ENCODE data around the gene DLX3.
A peak's percentile ranks its signal among the peaks of the same experiment; 100 is the strongest.
"Not testable (repeated sequence)": the region's sequence is repeated elsewhere in the genome, so short reads cannot be mapped to it uniquely, and the experiment has no call there.

The DLX3 gene

GRCh38 chr17:49995055-49995738, at the start of gene DLX3:
DLX3 (minus strand) TSS chr17:49995224; CDS start chr17:49994998, 226 bp downstream.
- peaks cover 3% of the 10 kb centered on the region for H3K9me3 ChIP-seq (ENCODE audit: low read length)
- peaks cover 6% of the 10 kb centered on the region for H3K4me1 ChIP-seq (ENCODE audit: insufficient read depth, low read length)
- H3K27me3 ChIP-seq (ENCODE audit: insufficient read depth, low read length): peaks cover 70% of the 10 kb centered on the region
- no peak within 1 kb of the TSS for H2AFZ ChIP-seq (ENCODE audit: low read depth, low read length)
- no peaks in the 10 kb centered on the region for H3K36me3 ChIP-seq (ENCODE audit: insufficient read depth, low read length)
- peak within 1 kb of the TSS; percentile 9 for H3K4me3 ChIP-seq (ENCODE audit: low read length)

- no peaks in the 10 kb centered on the region for H3K9me3 ChIP-seq (ENCODE audit: low read length)
- peaks cover 3% of the 10 kb centered on the region for H3K4me1 ChIP-seq (ENCODE audit: insufficient read depth, low read length)
- H3K4me3 ChIP-seq (ENCODE audit: low read length): no peak overlapping the region
- H3K27me3 ChIP-seq (ENCODE audit: insufficient read depth, low read length): no peaks in the 10 kb centered on the region
- H2AFZ ChIP-seq (ENCODE audit: low read depth, low read length): no peak overlapping the region
- H3K36me3 ChIP-seq (ENCODE audit: insufficient read depth, low read length): no peaks in the 10 kb centered on the region
These were observed 49.5 kb upstream of the DLX3 start for GRCh38 chr17:50044483-50044882.

GRCh38 chr17:50043290-50044148, 48.5 kb upstream of the DLX3 start:
- Histone ChIP-seq H3K36me3 (ENCODE audit: insufficient read depth, low read length) (no peaks in the 10 kb centered on the region), H3K27me3 (ENCODE audit: insufficient read depth, low read length) (no peaks in the 10 kb centered on the region), H3K4me1 (ENCODE audit: insufficient read depth, low read length) (peaks cover 3% of the 10 kb centered on the region), H2AFZ (ENCODE audit: low read depth, low read length) (no peak overlapping the region), H3K9me3 (ENCODE audit: low read length) (no peaks in the 10 kb centered on the region), H3K4me3 (ENCODE audit: low read length) (no peak overlapping the region)

GRCh38 chr17:50042211-50042610, 47.2 kb upstream of the DLX3 start:
- H3K9me3 ChIP-seq (ENCODE audit: low read length): no peaks in the 10 kb centered on the region
- peaks cover 7% of the 10 kb centered on the region for H3K27me3 ChIP-seq (ENCODE audit: insufficient read depth, low read length)
- H2AFZ ChIP-seq (ENCODE audit: low read depth, low read length): no peak overlapping the region
- peaks cover under 1% of the 10 kb centered on the region for H3K4me1 ChIP-seq (ENCODE audit: insufficient read depth, low read length)
- H3K4me3 ChIP-seq (ENCODE audit: low read length): no peak overlapping the region
- H3K36me3 ChIP-seq (ENCODE audit: insufficient read depth, low read length): no peaks in the 10 kb centered on the region

- H3K4me3 ChIP-seq (ENCODE audit: low read length); H3K9me3 ChIP-seq (ENCODE audit: low read length); H2AFZ ChIP-seq (ENCODE audit: low read depth, low read length); H3K4me1 ChIP-seq (ENCODE audit: insufficient read depth, low read length); H3K36me3 ChIP-seq (ENCODE audit: insufficient read depth, low read length): not testable (repeated sequence)
- peaks cover 17% of the 10 kb centered on the region for H3K27me3 ChIP-seq (ENCODE audit: insufficient read depth, low read length)
These were observed 45.5 kb upstream of the DLX3 start for GRCh38 chr17:50040496-50040895.

GRCh38 chr17:50039058-50039457, 44.0 kb upstream of the DLX3 start:
- H3K9me3 ChIP-seq (ENCODE audit: low read length): no peaks in the 10 kb centered on the region
- no peak overlapping the region for H2AFZ ChIP-seq (ENCODE audit: low read depth, low read length)
- no peaks in the 10 kb centered on the region for H3K36me3 ChIP-seq (ENCODE audit: insufficient read depth, low read length)
- no peak overlapping the region for H3K4me3 ChIP-seq (ENCODE audit: low read length)
- peaks cover 20% of the 10 kb centered on the region for H3K27me3 ChIP-seq (ENCODE audit: insufficient read depth, low read length)
- no peaks in the 10 kb centered on the region for H3K4me1 ChIP-seq (ENCODE audit: insufficient read depth, low read length)

GRCh38 chr17:50037321-50038107, 42.5 kb upstream of the DLX3 start:
- Histone ChIP-seq H3K36me3 (ENCODE audit: insufficient read depth, low read length) (no peaks in the 10 kb centered on the region), H3K4me1 (ENCODE audit: insufficient read depth, low read length) (no peaks in the 10 kb centered on the region), H3K9me3 (ENCODE audit: low read length) (no peaks in the 10 kb centered on the region), H3K4me3 (ENCODE audit: low read length) (no peak overlapping the region), H2AFZ (ENCODE audit: low read depth, low read length) (no peak overlapping the region), H3K27me3 (ENCODE audit: insufficient read depth, low read length) (peaks cover 20% of the 10 kb centered on the region)

- H3K36me3 ChIP-seq (ENCODE audit: insufficient read depth, low read length): no peaks in the 10 kb centered on the region
- H2AFZ ChIP-seq (ENCODE audit: low read depth, low read length): no peak overlapping the region
- H3K27me3 ChIP-seq (ENCODE audit: insufficient read depth, low read length): peaks cover 20% of the 10 kb centered on the region
- H3K4me1 ChIP-seq (ENCODE audit: insufficient read depth, low read length): no peaks in the 10 kb centered on the region
- H3K4me3 ChIP-seq (ENCODE audit: low read length): no peak overlapping the region
- no peaks in the 10 kb centered on the region for H3K9me3 ChIP-seq (ENCODE audit: low read length)
These were observed 41.6 kb upstream of the DLX3 start for GRCh38 chr17:50036455-50037261.

GRCh38 chr17:50035945-50036344, 40.9 kb upstream of the DLX3 start:
- H2AFZ ChIP-seq (ENCODE audit: low read depth, low read length): no peak overlapping the region
- H3K9me3 ChIP-seq (ENCODE audit: low read length): no peaks in the 10 kb centered on the region
- no peaks in the 10 kb centered on the region for H3K36me3 ChIP-seq (ENCODE audit: insufficient read depth, low read length)
- peaks cover 20% of the 10 kb centered on the region for H3K27me3 ChIP-seq (ENCODE audit: insufficient read depth, low read length)
- H3K4me1 ChIP-seq (ENCODE audit: insufficient read depth, low read length): no peaks in the 10 kb centered on the region
- H3K4me3 ChIP-seq (ENCODE audit: low read length): no peak overlapping the region

- no peaks in the 10 kb centered on the region for H3K9me3 ChIP-seq (ENCODE audit: low read length)
- no peak overlapping the region for H3K4me3 ChIP-seq (ENCODE audit: low read length)
- no peak overlapping the region for H2AFZ ChIP-seq (ENCODE audit: low read depth, low read length)
- H3K27me3 ChIP-seq (ENCODE audit: insufficient read depth, low read length): peaks cover 20% of the 10 kb centered on the region
- no peaks in the 10 kb centered on the region for H3K36me3 ChIP-seq (ENCODE audit: insufficient read depth, low read length)
- H3K4me1 ChIP-seq (ENCODE audit: insufficient read depth, low read length): no peaks in the 10 kb centered on the region
These were observed 40.4 kb upstream of the DLX3 start for GRCh38 chr17:50035421-50035879.

- Histone ChIP-seq H3K4me1 (ENCODE audit: insufficient read depth, low read length) (no peaks in the 10 kb centered on the region), H3K27me3 (ENCODE audit: insufficient read depth, low read length) (peaks cover 20% of the 10 kb centered on the region), H2AFZ (ENCODE audit: low read depth, low read length) (no peak overlapping the region), H3K4me3 (ENCODE audit: low read length) (no peak overlapping the region), H3K36me3 (ENCODE audit: insufficient read depth, low read length) (no peaks in the 10 kb centered on the region), H3K9me3 (ENCODE audit: low read length) (no peaks in the 10 kb centered on the region)
These were observed 39.7 kb upstream of the DLX3 start for GRCh38 chr17:50034498-50035364.

GRCh38 chr17:50033316-50033715, 38.3 kb upstream of the DLX3 start:
- H2AFZ ChIP-seq (ENCODE audit: low read depth, low read length): no peak overlapping the region
- no peak overlapping the region for H3K4me3 ChIP-seq (ENCODE audit: low read length)
- H3K4me1 ChIP-seq (ENCODE audit: insufficient read depth, low read length): no peaks in the 10 kb centered on the region
- peaks cover 20% of the 10 kb centered on the region for H3K27me3 ChIP-seq (ENCODE audit: insufficient read depth, low read length)
- H3K36me3 ChIP-seq (ENCODE audit: insufficient read depth, low read length): no peaks in the 10 kb centered on the region
- H3K9me3 ChIP-seq (ENCODE audit: low read length): no peaks in the 10 kb centered on the region

All from neuron (in vitro differentiated cells).